ENCODE results near the gene MEF2A.

- no peak for TF ChIP-seq ETV6 (conservative IDR thresholded peaks at IDR 0.05 in 1 of 2, IDR thresholded peaks at IDR 0.05 in 1 of 2; ENCODE audit: borderline replicate concordance in 1 of 2, low read depth in 1 of 2)
- TF ChIP-seq IRF4 (IDR thresholded peaks at IDR 0.05; ENCODE audit: low read depth, low read length) = no peak
- no peak for TF ChIP-seq CTCF (IDR thresholded peaks at IDR 0.05 in 2 of 3, conservative IDR thresholded peaks at IDR 0.05 in 1 of 3; ENCODE audit: control insufficient read depth in 2 of 3, extremely low read depth in 1 of 3, insufficient read depth in 1 of 3, low read depth in 3 of 3, low read length in 3 of 3)
- TF ChIP-seq ZBTB33 (IDR thresholded peaks at IDR 0.05) = no peak
- no peak for TF ChIP-seq ESRRA (IDR thresholded peaks at IDR 0.05; ENCODE audit: low read length)
- no peak for TF ChIP-seq POLR2A (IDR thresholded peaks at IDR 0.05; ENCODE audit: low read depth, low read length)
- no peak for TF ChIP-seq ZNF274 (IDR thresholded peaks at IDR 0.05; ENCODE audit: insufficient read depth, insufficient read length)
- no peak for TF ChIP-seq BCL3 (IDR thresholded peaks at IDR 0.05; ENCODE audit: borderline replicate concordance, insufficient read depth, low read depth, low read length, poor library complexity, severe bottlenecking)
- TF ChIP-seq RCOR1 (conservative IDR thresholded peaks at IDR 0.05; ENCODE audit: low read depth, low read length) = no peak
Measured at GRCh38 chr15:99762288-99762687, 196.5 kb downstream of the MEF2A start.
